K562 (cell line): ENCODE measurements around the gene AIG1. TPM values are rescaled to one million over a fixed set of nuclear protein-coding genes. Genes with fewer than 3 reads are reported as not detected.

Experiments
- ATAC-seq: fragments of 200-7000 bp; cut with Tn5 transposase; 3 replicates; pipeline ENCODE4 v1.9.1; 2020; ENCODE audit warnings: moderate library complexity
- BruUV-seq: library from RNA; stranded (reverse); fragments of 400-500 nt; replicated peaks from 2 replicates; lab custom pipeline; 2021; lab: Mats Ljungman, UMichigan
- CTCF ChIA-PET: fragments of 300-600 bp; formaldehyde crosslinking; extraction: SDS; loops from one replicate; lab custom pipeline; 2021; ENCODE audit warnings: low intra/inter-chr PET ratio; lab: Yijun Ruan, JAX
- POLR2A ChIA-PET: fragments of 300-600, 350-650 bp; sonication (Branson Sonifier 250); formaldehyde crosslinking; extraction: SDS; loops from one replicate; lab custom pipeline; 2021; ENCODE audit warnings: antibody characterized with exemption, inconsistent platforms; lab: Yijun Ruan, JAX
- DNase-seq, 4 experiments: peaks; one replicate each; pipeline versions ENCODE4 v3.0.0 to v3.0.0-alpha.2; 2011 to 2018; ENCODE audit warnings: low spot score in 3 of 4, mixed read lengths in 3 of 4; ENCODE audit errors: extremely low read depth in 1 of 4
- FAIRE-seq: peaks from 2 replicates; lab custom pipeline; 2011; peaks lifted over from hg19 to GRCh38; lab: Jason Lieb, UNC
- H2AFZ ChIP-seq: 2 replicates; pipeline ENCODE4 v1.6.0; 2011; ENCODE audit warnings: low read depth, low read length, control low read depth, inconsistent platforms
- H3K27ac ChIP-seq: fragments of 200-600 bp; 3 replicates; pipeline ENCODE4 v1.8.0; 2011; ENCODE audit warnings: low read depth, mild to moderate bottlenecking, control low read depth, inconsistent platforms, low read length, moderate library complexity, mixed read lengths; ENCODE audit errors: extremely low read depth
- H3K27me3 ChIP-seq, 2 experiments: fragments of 300-600 bp in 1 of 2; 2 replicates in 1 of 2; 3 replicates in 1 of 2; pipeline versions ENCODE4 v1.6.0 to v1.8.0; 2011; ENCODE audit warnings: inconsistent platforms in 2 of 2, low read length in 2 of 2, mild to moderate bottlenecking in 1 of 2, mixed read lengths in 1 of 2, moderate library complexity in 1 of 2; ENCODE audit not compliant: control insufficient read depth in 2 of 2, insufficient read depth in 2 of 2
- H3K36me3 ChIP-seq: fragments of 300-600 bp; 3 replicates; pipeline ENCODE4 v1.8.0; 2011; ENCODE audit warnings: mild to moderate bottlenecking, low read length, inconsistent platforms; ENCODE audit not compliant: control insufficient read depth, insufficient read depth
- H3K4me1 ChIP-seq, 2 experiments: fragments of 200-600 bp in 1 of 2; replicated peaks in 1 of 2; 2 replicates in 1 of 2; 3 replicates in 1 of 2; pipeline versions ENCODE4 v1.5.1 to v1.8.0; 2011; ENCODE audit warnings: inconsistent platforms in 2 of 2, low read length in 2 of 2, mild to moderate bottlenecking in 1 of 2, mixed read lengths in 1 of 2, moderate library complexity in 1 of 2; ENCODE audit not compliant: control insufficient read depth in 2 of 2, insufficient read depth in 2 of 2
- H3K4me2 ChIP-seq: 2 replicates; pipeline ENCODE4 v1.6.1; 2011; ENCODE audit warnings: low read length, control low read depth, inconsistent platforms, mixed read lengths; ENCODE audit not compliant: insufficient read depth
- H3K4me3 ChIP-seq: fragments of 200-600 bp; sonication (generic), shearing (Covaris generic); 2 replicates; pipeline ENCODE4 v1.5.1; 2016; ENCODE audit warnings: control low read depth, inconsistent platforms
- H3K79me2 ChIP-seq: fragments of 200-600 bp; 3 replicates; pipeline ENCODE4 v1.8.0; 2011; ENCODE audit warnings: low read length, inconsistent platforms; ENCODE audit not compliant: control insufficient read depth, insufficient read depth
- H3K9ac ChIP-seq, 2 experiments: 2 replicates each; pipeline versions ENCODE4 v1.6.0 to v1.6.1; 2011; ENCODE audit warnings: low read depth in 2 of 2, low read length in 2 of 2, control low read depth in 1 of 2, inconsistent platforms in 1 of 2, mild to moderate bottlenecking in 1 of 2, mixed read lengths in 1 of 2; ENCODE audit not compliant: insufficient read depth in 1 of 2
- H3K9me1 ChIP-seq: one replicate; pipeline ENCODE4 v1.6.0; 2011; ENCODE audit warnings: inconsistent platforms, mild to moderate bottlenecking, low read length, moderate library complexity; ENCODE audit not compliant: control insufficient read depth, insufficient read depth
- H3K9me3 ChIP-seq: replicated peaks from 2 replicates; pipeline ENCODE4 v1.5.1; 2011; ENCODE audit warnings: low read depth, low read length, inconsistent platforms; ENCODE audit not compliant: control insufficient read depth, insufficient read depth
- H4K20me1 ChIP-seq: replicated peaks from 2 replicates; pipeline ENCODE4 v1.6.1; 2011; ENCODE audit warnings: low read length, inconsistent platforms, mixed read lengths; ENCODE audit not compliant: control insufficient read depth, insufficient read depth
- ARHGAP35 ChIP-seq: fragments of 450-650 bp; IDR thresholded peaks from 2 replicates; pipeline ENCODE4 v1.6.1; 2018; ENCODE audit not compliant: partially characterized antibody
- MTA3 ChIP-seq: fragments of 450-650 bp; formaldehyde crosslinking; IDR thresholded peaks from 2 replicates; pipeline ENCODE4 v1.6.1; 2017; ENCODE audit warnings: mild to moderate bottlenecking, borderline replicate concordance
- NR2C1 ChIP-seq, 2 experiments: fragments of 450-650 bp; IDR thresholded peaks; 2 replicates each; pipeline ENCODE4 v1.6.1; 2017; ENCODE audit warnings: mild to moderate bottlenecking in 2 of 2, antibody characterized with exemption in 1 of 2, inconsistent platforms in 1 of 2, missing compliant biosample characterization in 1 of 2, missing genetic modification characterization in 1 of 2
- POU5F1 ChIP-seq: fragments of 150-350 bp; IDR thresholded peaks from 2 replicates; pipeline ENCODE4 v1.6.1; 2014; ENCODE audit warnings: borderline replicate concordance, low read length, low read depth, mild to moderate bottlenecking; ENCODE audit not compliant: partially characterized antibody
- SNIP1 ChIP-seq: fragments of 450-650 bp; IDR thresholded peaks from 2 replicates; pipeline ENCODE4 v1.7.1; 2017; ENCODE audit warnings: low read depth, mild to moderate bottlenecking
- SP2 ChIP-seq: IDR thresholded peaks from 2 replicates; pipeline ENCODE4 v1.6.1; 2011; ENCODE audit warnings: mild to moderate bottlenecking, low read depth, low read length, moderate library complexity; ENCODE audit not compliant: poor library complexity, severe bottlenecking; ENCODE audit errors: extremely low read depth
- SREBF2 ChIP-seq: sonication (generic); formaldehyde crosslinking; IDR thresholded peaks from 2 replicates; pipeline ENCODE4 v1.4.0; 2020; ENCODE audit warnings: mild to moderate bottlenecking, missing genetic modification reagents
- WGBS: fragments of 100-300 bp; shearing (Covaris generic); methylation state at CpG from one replicate; pipeline ENCODE4 v1.1.6; 2016; ENCODE audit warnings: low coverage, mixed read lengths; ENCODE audit not compliant: insufficient coverage; ENCODE audit errors: missing lambda C conversion rate; 5-methylcytosine and 5-hydroxymethylcytosine counted together
- in situ Hi-C: fragments of 300-500 bp; cut with MboI; formaldehyde crosslinking; loops from 4 replicates; pipeline ENCODE4 v1.15.0; 2018; ENCODE audit warnings: inconsistent platforms, mixed read lengths
- intact Hi-C: fragments of 100-400 bp; cut with micrococcal nuclease; formaldehyde crosslinking; loops from 2 replicates; pipeline ENCODE4 v1.14.2; 2022
- polyA plus RNA-seq, 8 experiments: library from polyadenylated mRNA; depleted of rRNA in 4 of 8; stranded (reverse) in 5 of 8; unstranded in 3 of 8; fragments of >200 nt; fragmentation: Nextera tagmentation in 2 of 8; fragmentation: Illumina TruSeq in 1 of 8; extraction: Ambion mirVana in 2 of 8; extraction: Trizol in 1 of 8; gene quantifications; 2 replicates each; pipeline versions ENCODE4 v1.2.1 to v1.2.3, GENCODE V29; 2011 to 2014; ENCODE audit warnings: inconsistent platforms in 1 of 8, missing spikeins in 1 of 8
- total RNA-seq, 7 experiments: library from RNA; depleted of rRNA in 6 of 7; stranded (reverse); fragments of >200 nt in 6 of 7; fragmentation: Illumina TruSeq in 2 of 7; extraction: Trizol in 2 of 7; gene quantifications; 2 replicates each; pipeline versions ENCODE4 v1.2.1 to v1.2.3, GENCODE V29; 2011 to 2021; ENCODE audit warnings: low replicate concordance in 1 of 7
- TF ChIP-seq, protein P1 (sequence below): fragments of 150-350 bp; conservative IDR thresholded peaks from 2 replicates; pipeline ENCODE4 v1.6.1; 2014; ENCODE audit warnings: low read length
- TF ChIP-seq, protein P2 (sequence below): fragments of 250-450 bp; sonication (Bioruptor Pico); IDR thresholded peaks from 2 replicates; pipeline ENCODE4 v1.4.0; 2020
- TF ChIP-seq, protein P3 (sequence below): fragments of 250-450 bp; sonication (Bioruptor Pico); IDR thresholded peaks from 2 replicates; pipeline ENCODE4 v1.8.0; 2022; ENCODE audit warnings: inconsistent platforms
- TF ChIP-seq, protein P4 (sequence below): fragments of 450-650 bp; conservative IDR thresholded peaks from 2 replicates; pipeline ENCODE4 v1.6.1; 2016; ENCODE audit warnings: missing genetic modification characterization, low read depth, mild to moderate bottlenecking, missing compliant biosample characterization, moderate library complexity

Gene AIG1
- total and polyA plus RNA-seq, 9 of the 15 experiments (the other 6 are each of a cell fraction or from before 2014, with no cell fraction given), result 74.8 to 333 (median 127) TPM

DNA sequence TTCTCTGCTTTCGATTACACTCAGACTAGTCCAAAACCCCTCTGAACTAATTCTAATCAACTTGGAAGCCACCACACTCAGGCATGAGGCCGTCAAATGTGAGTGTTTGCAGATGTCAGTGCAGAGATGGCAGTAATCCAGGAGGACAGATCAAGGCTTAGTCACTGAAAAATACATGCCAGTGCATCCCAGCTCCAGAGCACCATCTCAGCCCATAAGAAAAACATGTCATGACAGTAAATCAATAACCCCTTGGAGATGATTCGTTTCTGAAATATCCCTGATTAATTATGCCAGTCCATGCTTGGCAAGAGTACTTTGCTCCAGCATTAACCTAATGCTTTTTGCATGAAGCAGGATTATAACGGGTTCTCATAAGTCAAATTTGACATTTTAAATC, 210.3 kb downstream of the AIG1 start:
- WGBS, result 31% methylated on average over 4 of the region's 4 CpGs
- H2AFZ ChIP-seq, result no peak overlapping the region
- no peaks in the 10 kb centered on the region for H3K36me3 ChIP-seq
- no peak for ATAC-seq
- H3K4me3 ChIP-seq, result no peak overlapping the region
- no peaks in the 10 kb centered on the region for H3K9me1 ChIP-seq
- DNase-seq, result no peak
- H3K9me3 ChIP-seq, result no peaks in the 10 kb centered on the region
- H3K79me2 ChIP-seq, result no peaks in the 10 kb centered on the region
- H3K9ac ChIP-seq, result no peak overlapping the region
- no peak for FAIRE-seq
- no peaks in the 10 kb centered on the region for H4K20me1 ChIP-seq
- H3K4me1 ChIP-seq, result no peaks in the 10 kb centered on the region
- in situ Hi-C loops, result no loop called here
- ChIA-PET POLR2A (no interaction called here), CTCF (no interaction called here)
- intact Hi-C loops, result loop anchor here (10.0 kb wide), 1 partner anchor 346 kb away; no protein-coding TSS in a partner anchor
- no peaks in the 10 kb centered on the region for H3K27me3 ChIP-seq
- H3K27ac ChIP-seq, result no peak overlapping the region
- BruUV-seq, result no TSS peak
- H3K4me2 ChIP-seq, result no peak overlapping the region
- TF ChIP-seq POU5F1 (no peak), SREBF2 (CRISPR knock-in tag) (no peak), SP2 (no peak), SNIP1 (no peak), ARHGAP35 (no peak), MTA3 (no peak), NR2C1 (IDR thresholded peaks at IDR 0.05) (no peak), NR2C1 (tag; IDR thresholded peaks at IDR 0.05) (no peak)
- TF ChIP-seq, protein P1, sequence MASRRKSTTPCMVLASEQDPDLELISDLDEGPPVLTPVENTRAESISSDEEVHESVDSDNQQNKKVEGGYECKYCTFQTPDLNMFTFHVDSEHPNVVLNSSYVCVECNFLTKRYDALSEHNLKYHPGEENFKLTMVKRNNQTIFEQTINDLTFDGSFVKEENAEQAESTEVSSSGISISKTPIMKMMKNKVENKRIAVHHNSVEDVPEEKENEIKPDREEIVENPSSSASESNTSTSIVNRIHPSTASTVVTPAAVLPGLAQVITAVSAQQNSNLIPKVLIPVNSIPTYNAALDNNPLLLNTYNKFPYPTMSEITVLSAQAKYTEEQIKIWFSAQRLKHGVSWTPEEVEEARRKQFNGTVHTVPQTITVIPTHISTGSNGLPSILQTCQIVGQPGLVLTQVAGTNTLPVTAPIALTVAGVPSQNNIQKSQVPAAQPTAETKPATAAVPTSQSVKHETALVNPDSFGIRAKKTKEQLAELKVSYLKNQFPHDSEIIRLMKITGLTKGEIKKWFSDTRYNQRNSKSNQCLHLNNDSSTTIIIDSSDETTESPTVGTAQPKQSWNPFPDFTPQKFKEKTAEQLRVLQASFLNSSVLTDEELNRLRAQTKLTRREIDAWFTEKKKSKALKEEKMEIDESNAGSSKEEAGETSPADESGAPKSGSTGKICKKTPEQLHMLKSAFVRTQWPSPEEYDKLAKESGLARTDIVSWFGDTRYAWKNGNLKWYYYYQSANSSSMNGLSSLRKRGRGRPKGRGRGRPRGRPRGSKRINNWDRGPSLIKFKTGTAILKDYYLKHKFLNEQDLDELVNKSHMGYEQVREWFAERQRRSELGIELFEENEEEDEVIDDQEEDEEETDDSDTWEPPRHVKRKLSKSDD, result no peak
- TF ChIP-seq, protein P2, sequence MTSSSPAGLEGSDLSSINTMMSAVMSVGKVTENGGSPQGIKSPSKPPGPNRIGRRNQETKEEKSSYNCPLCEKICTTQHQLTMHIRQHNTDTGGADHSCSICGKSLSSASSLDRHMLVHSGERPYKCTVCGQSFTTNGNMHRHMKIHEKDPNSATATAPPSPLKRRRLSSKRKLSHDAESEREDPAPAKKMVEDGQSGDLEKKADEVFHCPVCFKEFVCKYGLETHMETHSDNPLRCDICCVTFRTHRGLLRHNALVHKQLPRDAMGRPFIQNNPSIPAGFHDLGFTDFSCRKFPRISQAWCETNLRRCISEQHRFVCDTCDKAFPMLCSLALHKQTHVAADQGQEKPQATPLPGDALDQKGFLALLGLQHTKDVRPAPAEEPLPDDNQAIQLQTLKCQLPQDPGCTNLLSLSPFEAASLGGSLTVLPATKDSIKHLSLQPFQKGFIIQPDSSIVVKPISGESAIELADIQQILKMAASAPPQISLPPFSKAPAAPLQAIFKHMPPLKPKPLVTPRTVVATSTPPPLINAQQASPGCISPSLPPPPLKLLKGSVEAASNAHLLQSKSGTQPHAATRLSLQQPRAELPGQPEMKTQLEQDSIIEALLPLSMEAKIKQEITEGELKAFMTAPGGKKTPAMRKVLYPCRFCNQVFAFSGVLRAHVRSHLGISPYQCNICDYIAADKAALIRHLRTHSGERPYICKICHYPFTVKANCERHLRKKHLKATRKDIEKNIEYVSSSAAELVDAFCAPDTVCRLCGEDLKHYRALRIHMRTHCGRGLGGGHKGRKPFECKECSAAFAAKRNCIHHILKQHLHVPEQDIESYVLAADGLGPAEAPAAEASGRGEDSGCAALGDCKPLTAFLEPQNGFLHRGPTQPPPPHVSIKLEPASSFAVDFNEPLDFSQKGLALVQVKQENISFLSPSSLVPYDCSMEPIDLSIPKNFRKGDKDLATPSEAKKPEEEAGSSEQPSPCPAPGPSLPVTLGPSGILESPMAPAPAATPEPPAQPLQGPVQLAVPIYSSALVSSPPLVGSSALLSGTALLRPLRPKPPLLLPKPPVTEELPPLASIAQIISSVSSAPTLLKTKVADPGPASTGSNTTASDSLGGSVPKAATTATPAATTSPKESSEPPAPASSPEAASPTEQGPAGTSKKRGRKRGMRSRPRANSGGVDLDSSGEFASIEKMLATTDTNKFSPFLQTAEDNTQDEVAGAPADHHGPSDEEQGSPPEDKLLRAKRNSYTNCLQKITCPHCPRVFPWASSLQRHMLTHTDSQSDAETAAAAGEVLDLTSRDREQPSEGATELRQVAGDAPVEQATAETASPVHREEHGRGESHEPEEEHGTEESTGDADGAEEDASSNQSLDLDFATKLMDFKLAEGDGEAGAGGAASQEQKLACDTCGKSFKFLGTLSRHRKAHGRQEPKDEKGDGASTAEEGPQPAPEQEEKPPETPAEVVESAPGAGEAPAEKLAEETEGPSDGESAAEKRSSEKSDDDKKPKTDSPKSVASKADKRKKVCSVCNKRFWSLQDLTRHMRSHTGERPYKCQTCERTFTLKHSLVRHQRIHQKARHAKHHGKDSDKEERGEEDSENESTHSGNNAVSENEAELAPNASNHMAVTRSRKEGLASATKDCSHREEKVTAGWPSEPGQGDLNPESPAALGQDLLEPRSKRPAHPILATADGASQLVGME (CRISPR knock-in tag), result no peak
- TF ChIP-seq, protein P3, sequence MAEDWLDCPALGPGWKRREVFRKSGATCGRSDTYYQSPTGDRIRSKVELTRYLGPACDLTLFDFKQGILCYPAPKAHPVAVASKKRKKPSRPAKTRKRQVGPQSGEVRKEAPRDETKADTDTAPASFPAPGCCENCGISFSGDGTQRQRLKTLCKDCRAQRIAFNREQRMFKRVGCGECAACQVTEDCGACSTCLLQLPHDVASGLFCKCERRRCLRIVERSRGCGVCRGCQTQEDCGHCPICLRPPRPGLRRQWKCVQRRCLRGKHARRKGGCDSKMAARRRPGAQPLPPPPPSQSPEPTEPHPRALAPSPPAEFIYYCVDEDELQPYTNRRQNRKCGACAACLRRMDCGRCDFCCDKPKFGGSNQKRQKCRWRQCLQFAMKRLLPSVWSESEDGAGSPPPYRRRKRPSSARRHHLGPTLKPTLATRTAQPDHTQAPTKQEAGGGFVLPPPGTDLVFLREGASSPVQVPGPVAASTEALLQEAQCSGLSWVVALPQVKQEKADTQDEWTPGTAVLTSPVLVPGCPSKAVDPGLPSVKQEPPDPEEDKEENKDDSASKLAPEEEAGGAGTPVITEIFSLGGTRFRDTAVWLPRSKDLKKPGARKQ, result no peak
- TF ChIP-seq, protein P4, sequence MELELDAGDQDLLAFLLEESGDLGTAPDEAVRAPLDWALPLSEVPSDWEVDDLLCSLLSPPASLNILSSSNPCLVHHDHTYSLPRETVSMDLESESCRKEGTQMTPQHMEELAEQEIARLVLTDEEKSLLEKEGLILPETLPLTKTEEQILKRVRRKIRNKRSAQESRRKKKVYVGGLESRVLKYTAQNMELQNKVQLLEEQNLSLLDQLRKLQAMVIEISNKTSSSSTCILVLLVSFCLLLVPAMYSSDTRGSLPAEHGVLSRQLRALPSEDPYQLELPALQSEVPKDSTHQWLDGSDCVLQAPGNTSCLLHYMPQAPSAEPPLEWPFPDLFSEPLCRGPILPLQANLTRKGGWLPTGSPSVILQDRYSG (tag), result no peak
